HepG2 (cell line): ENCODE results near the gene GDF2. TPM values are rescaled to one million over a fixed set of nuclear protein-coding genes. Genes with fewer than 3 reads are reported as not detected.

Experiments used
- ATAC-seq: fragments of 200-7000 bp; cut with Tn5 transposase; 3 replicates; pipeline ENCODE4 v1.9.1; 2020; ENCODE audit warnings: mild to moderate bottlenecking, moderate library complexity
- BruUV-seq: library from RNA; stranded (reverse); fragments of 400-500 nt; replicated peaks from 2 replicates; lab custom pipeline; 2021; lab: Mats Ljungman, UMichigan
- CTCF ChIA-PET: fragments of 300-600 bp; formaldehyde crosslinking; extraction: SDS; loops from one replicate; lab custom pipeline; 2021; ENCODE audit warnings: low total read pairs, inconsistent platforms, low intra/inter-chr PET ratio; lab: Yijun Ruan, JAX
- POLR2A ChIA-PET: fragments of 350-600 bp; sonication (Branson Sonifier 250); formaldehyde crosslinking; loops from one replicate; lab custom pipeline; 2020; ENCODE audit warnings: antibody characterized with exemption, inconsistent platforms; lab: Yijun Ruan, JAX
- DNase-seq: peaks from one replicate; pipeline ENCODE4 v3.0.0-alpha.2; 2015; ENCODE audit warnings: low spot score
- FAIRE-seq: peaks from 3 replicates; lab custom pipeline; 2011; peaks lifted over from hg19 to GRCh38; lab: Jason Lieb, UNC
- H2AFZ ChIP-seq: one replicate; pipeline ENCODE4 v1.6.1; 2011; ENCODE audit warnings: low read length, inconsistent platforms
- H3K27ac ChIP-seq: fragments of 300-600 bp; 3 replicates; pipeline ENCODE4 v1.8.0; 2011; ENCODE audit warnings: mixed run types, mild to moderate bottlenecking, mixed read lengths, low read length, inconsistent platforms; ENCODE audit not compliant: insufficient read depth; ENCODE audit errors: extremely low read length
- H3K27me3 ChIP-seq, 2 experiments: fragments of 200-600 bp in 1 of 2; 2 replicates in 1 of 2; 3 replicates in 1 of 2; pipeline versions ENCODE4 v1.6.0 to v1.8.0; 2011; ENCODE audit warnings: low read length in 2 of 2, mild to moderate bottlenecking in 2 of 2, moderate library complexity in 2 of 2, inconsistent platforms in 1 of 2; ENCODE audit not compliant: insufficient read depth in 2 of 2, control insufficient read depth in 1 of 2
- H3K36me3 ChIP-seq, 2 experiments: fragments of 200-600 bp in 1 of 2; replicated peaks in 1 of 2; 2 replicates in 1 of 2; 3 replicates in 1 of 2; pipeline versions ENCODE4 v1.5.1 to v1.8.0; 2011; ENCODE audit warnings: low read length in 2 of 2, inconsistent platforms in 1 of 2; ENCODE audit not compliant: insufficient read depth in 2 of 2, control insufficient read depth in 1 of 2
- H3K4me1 ChIP-seq: 2 replicates; pipeline ENCODE4 v1.5.1; 2012; ENCODE audit warnings: low read length, inconsistent platforms; ENCODE audit not compliant: insufficient read depth
- H3K4me2 ChIP-seq: 2 replicates; pipeline ENCODE4 v1.6.0; 2011; ENCODE audit warnings: low read depth, low read length, inconsistent platforms
- H3K4me3 ChIP-seq, 3 experiments: fragments of 200-600 bp in 1 of 3; sonication (generic), shearing (Covaris generic) in 1 of 3; replicated peaks in 1 of 3; 2 replicates each; pipeline ENCODE4 v1.5.1; 2011 to 2016; ENCODE audit warnings: low read length in 3 of 3, inconsistent platforms in 2 of 3, low read depth in 2 of 3, mild to moderate bottlenecking in 2 of 3, control low read depth in 1 of 3, mixed read lengths in 1 of 3; ENCODE audit not compliant: insufficient read depth in 1 of 3
- H3K79me2 ChIP-seq: one replicate; pipeline ENCODE4 v1.6.1; 2011; ENCODE audit warnings: low read length, inconsistent platforms; ENCODE audit not compliant: insufficient read depth
- H3K9ac ChIP-seq: 2 replicates; pipeline ENCODE4 v1.6.0; 2011; ENCODE audit warnings: mild to moderate bottlenecking, low read depth, low read length, inconsistent platforms; ENCODE audit not compliant: insufficient read depth
- H3K9me3 ChIP-seq: 2 replicates; pipeline ENCODE4 v1.5.1; 2012; ENCODE audit warnings: mild to moderate bottlenecking, low read length
- H4K20me1 ChIP-seq: 2 replicates; pipeline ENCODE4 v1.6.0; 2011; ENCODE audit warnings: inconsistent platforms, mild to moderate bottlenecking, low read length, moderate library complexity; ENCODE audit not compliant: insufficient read depth
- EED ChIP-seq: sonication (generic); formaldehyde crosslinking; IDR thresholded peaks from 2 replicates; pipeline ENCODE4 v1.5.0; 2020; ENCODE audit warnings: mild to moderate bottlenecking, missing genetic modification reagents
- ETV5 ChIP-seq: IDR thresholded peaks from 2 replicates; pipeline ENCODE4 v1.6.1; 2018; ENCODE audit warnings: missing biosample characterization, missing genetic modification reagents, inconsistent platforms, borderline replicate concordance
- FOXM1 ChIP-seq: sonication (generic); formaldehyde crosslinking; IDR thresholded peaks from 2 replicates; pipeline ENCODE4 v1.5.0; 2020; ENCODE audit warnings: missing genetic modification reagents
- HCFC1 ChIP-seq: fragments of 150-350 bp; IDR thresholded peaks from 2 replicates; pipeline ENCODE4 v1.6.1; 2014; ENCODE audit warnings: low read depth, low read length
- HMG20B ChIP-seq: conservative IDR thresholded peaks from 2 replicates; pipeline ENCODE4 v1.6.1; 2016; ENCODE audit warnings: missing genetic modification reagents, missing compliant biosample characterization
- POGZ ChIP-seq: sonication (generic); formaldehyde crosslinking; IDR thresholded peaks from 2 replicates; pipeline ENCODE4 v1.4.0; 2020; ENCODE audit warnings: mild to moderate bottlenecking, missing genetic modification reagents
- RARG ChIP-seq: sonication (generic); formaldehyde crosslinking; IDR thresholded peaks from 2 replicates; pipeline ENCODE4 v1.4.0; 2020; ENCODE audit warnings: low read depth, mild to moderate bottlenecking, missing genetic modification reagents
- SIX4 ChIP-seq: sonication (generic); formaldehyde crosslinking; IDR thresholded peaks from 2 replicates; pipeline ENCODE4 v1.4.0; 2020; ENCODE audit warnings: missing genetic modification reagents
- TFE3 ChIP-seq: IDR thresholded peaks from 2 replicates; pipeline ENCODE4 v1.6.1; 2016
- TRAFD1 ChIP-seq: sonication (generic); formaldehyde crosslinking; IDR thresholded peaks from 2 replicates; pipeline ENCODE4 v1.5.1; 2020; ENCODE audit warnings: missing genetic modification reagents, mild to moderate bottlenecking, borderline replicate concordance
- TRIM22 ChIP-seq: fragments of 450-650 bp; IDR thresholded peaks from 2 replicates; pipeline ENCODE4 v1.6.1; 2017
- ZFAT ChIP-seq: sonication (generic); formaldehyde crosslinking; conservative IDR thresholded peaks from 2 replicates; pipeline ENCODE4 v1.8.1; 2023; ENCODE audit warnings: missing genetic modification reagents, inconsistent platforms
- ZNF138 ChIP-seq: sonication (generic); formaldehyde crosslinking; IDR thresholded peaks from 2 replicates; pipeline ENCODE4 v1.5.0; 2020; ENCODE audit warnings: mild to moderate bottlenecking, low read depth, missing genetic modification reagents
- ZNF160 ChIP-seq: sonication (generic); formaldehyde crosslinking; IDR thresholded peaks from 2 replicates; pipeline ENCODE4 v1.8.0; 2022; ENCODE audit warnings: mild to moderate bottlenecking, inconsistent platforms, missing genetic modification reagents
- ZNF225 ChIP-seq: sonication (generic); formaldehyde crosslinking; IDR thresholded peaks from 2 replicates; pipeline ENCODE4 v1.4.0; 2020; ENCODE audit warnings: mild to moderate bottlenecking, missing genetic modification reagents
- ZNF235 ChIP-seq: sonication (generic); formaldehyde crosslinking; IDR thresholded peaks from 2 replicates; pipeline ENCODE4 v1.8.1; 2023; ENCODE audit warnings: mild to moderate bottlenecking, missing genetic modification reagents, borderline replicate concordance
- ZNF704 ChIP-seq: sonication (generic); formaldehyde crosslinking; IDR thresholded peaks from 2 replicates; pipeline ENCODE4 v1.8.1; 2023; ENCODE audit warnings: mild to moderate bottlenecking, inconsistent platforms, moderate library complexity, missing genetic modification reagents, borderline replicate concordance
- ZNF777 ChIP-seq: sonication (generic); formaldehyde crosslinking; IDR thresholded peaks from 2 replicates; pipeline ENCODE4 v1.4.0; 2020; ENCODE audit warnings: missing genetic modification reagents
- ZNF83 ChIP-seq: sonication (generic); formaldehyde crosslinking; IDR thresholded peaks from 2 replicates; pipeline ENCODE4 v1.4.0; 2020; ENCODE audit warnings: missing genetic modification reagents, mild to moderate bottlenecking, borderline replicate concordance
- WGBS: methylation state at CpG from one replicate; pipeline ENCODE4 v1.1.6; 2017; ENCODE audit warnings: low lambda C conversion rate; 5-methylcytosine and 5-hydroxymethylcytosine counted together
- in situ Hi-C: cut with HindIII; loops from 2 replicates; pipeline ENCODE4 v1.10.0; 2017; ENCODE audit warnings: low pct_unique_long_range_greater_than_20kb; ENCODE audit not compliant: extremely low pct_ligation_motif_present
- intact Hi-C: fragments of 100-400 bp; cut with micrococcal nuclease; formaldehyde crosslinking; loops from one replicate; pipeline ENCODE4 v1.10.0; 2022; ENCODE audit not compliant: unreplicated experiment
- polyA plus RNA-seq, 8 experiments: library from polyadenylated mRNA; depleted of rRNA in 3 of 8; stranded (reverse) in 7 of 8; unstranded in 1 of 8; fragments of >200 nt; fragmentation: Illumina TruSeq in 4 of 8; extraction: Trizol in 4 of 8; gene quantifications; 2 replicates each; pipeline versions ENCODE4 v1.2.1 to v1.2.3, GENCODE V29; 2011 to 2016; ENCODE audit warnings: low read depth in 4 of 8, missing spikeins in 1 of 8, mixed read lengths in 1 of 8; ENCODE audit not compliant: insufficient read depth in 1 of 8
- total RNA-seq, 5 experiments: library from RNA; depleted of rRNA; stranded (reverse); fragments of >200 nt; fragmentation: Illumina TruSeq; extraction: Trizol; gene quantifications; 2 replicates each; pipeline ENCODE4 v1.2.3, GENCODE V29; 2016; ENCODE audit warnings: low read depth in 1 of 5

The GDF2 gene
- total and polyA plus RNA-seq, 2 of the 13 experiments (the other 11 are each of a cell fraction or from before 2014, with no cell fraction given), result not detected

GRCh38 chr10:47278720-47279119 lies 43.5 kb upstream of the GDF2 start (continued):
- no peak for TF ChIP-seq TRIM22
- TF ChIP-seq EED (CRISPR knock-in tag), result no peak
- TF ChIP-seq HCFC1, result no peak
- TF ChIP-seq ZNF777 (CRISPR knock-in tag), result no peak
- no peak for TF ChIP-seq POGZ (CRISPR knock-in tag)
- no peak for TF ChIP-seq ZNF704
- TF ChIP-seq TFE3 (CRISPR knock-in tag), result no peak
- no peak for TF ChIP-seq FOXM1 (CRISPR knock-in tag)
- TF ChIP-seq ZNF160 (CRISPR knock-in tag), result no peak
- no peak for TF ChIP-seq RARG (CRISPR knock-in tag)
- TF ChIP-seq, all 625 proteins: peak for 0

- CTCF ChIA-PET, result no interaction called here
- no peak for FAIRE-seq
- intact Hi-C loops (no loop called here), in situ Hi-C loops (no loop called here)
- WGBS, result 0% methylated on average over 1 of the region's 2 CpGs
- DNase-seq, result no peak
- no peaks in the 10 kb centered on the region for H4K20me1 ChIP-seq
- H3K27me3 ChIP-seq, result peaks cover 0 to 4% of the 10 kb centered on the region in 2 experiments; a peak in 3 of 5 replicates
- no TSS peak for BruUV-seq
- no peak overlapping the region for H3K4me3 ChIP-seq
- H3K36me3 ChIP-seq, result no peaks in the 10 kb centered on the region
- H3K9me3 ChIP-seq, result no peaks in the 10 kb centered on the region
- H3K27ac ChIP-seq, result no peak overlapping the region
- POLR2A ChIA-PET, result no interaction called here
- no peak overlapping the region for H2AFZ ChIP-seq
- H3K9ac ChIP-seq, result no peak overlapping the region
- H3K4me2 ChIP-seq, result no peak overlapping the region
- H3K79me2 ChIP-seq, result no peaks in the 10 kb centered on the region
- H3K4me1 ChIP-seq, result no peaks in the 10 kb centered on the region
- no peak for ATAC-seq
- TF ChIP-seq ZFAT (CRISPR knock-in tag) (no peak), ZNF83 (CRISPR knock-in tag) (no peak), TRAFD1 (CRISPR knock-in tag) (no peak), HMG20B (CRISPR knock-in tag) (no peak), ZNF704 (no peak), ZNF225 (CRISPR knock-in tag) (no peak), ZNF138 (CRISPR knock-in tag) (no peak), ETV5 (CRISPR knock-in tag) (no peak), SIX4 (CRISPR knock-in tag) (no peak), ZNF235 (CRISPR knock-in tag) (no peak)
Observed at GRCh38 chr10:47279276-47279675, 43.0 kb upstream of the GDF2 start.
